ACC112 (cell line): ENCODE measurements around the gene IGSF21.

Experiments used
- H2AFZ ChIP-seq: fragments of 200-600 bp; sonication (generic); one replicate; pipeline ENCODE4 v1.6.0; 2017; ENCODE audit warnings: antibody characterized with exemption, low read length; ENCODE audit not compliant: unreplicated experiment
- H3K27ac ChIP-seq: fragments of 200-600 bp; sonication (generic); 2 replicates; pipeline ENCODE4 v1.5.1; 2014; ENCODE audit warnings: low read depth, mild to moderate bottlenecking, antibody characterized with exemption, low read length, moderate library complexity
- H3K27me3 ChIP-seq: fragments of 200-600 bp; sonication (generic); 2 replicates; pipeline ENCODE4 v1.6.1; 2014; ENCODE audit warnings: mild to moderate bottlenecking, antibody characterized with exemption, low read length, moderate library complexity, mixed read lengths; ENCODE audit not compliant: insufficient read depth
- H3K36me3 ChIP-seq: fragments of 200-600 bp; sonication (generic); 2 replicates; pipeline ENCODE4 v1.6.1; 2016; ENCODE audit warnings: mild to moderate bottlenecking, antibody characterized with exemption, low read length, moderate library complexity, mixed read lengths; ENCODE audit not compliant: insufficient read depth
- H3K4me1 ChIP-seq: fragments of 200-600 bp; sonication (generic); one replicate; pipeline ENCODE4 v1.6.1; 2016; ENCODE audit warnings: low read length, mixed read lengths; ENCODE audit not compliant: insufficient read depth, unreplicated experiment, control insufficient read depth
- H3K4me3 ChIP-seq: fragments of 200-600 bp; sonication (generic); 2 replicates; pipeline ENCODE4 v1.5.1; 2014; ENCODE audit warnings: mild to moderate bottlenecking, low read depth, low read length
- H3K79me2 ChIP-seq: fragments of 200-600 bp; sonication (generic); one replicate; pipeline ENCODE4 v1.6.0; 2016; ENCODE audit warnings: low read length; ENCODE audit not compliant: control insufficient read depth, unreplicated experiment, insufficient read depth

IGSF21 gene

DNA sequence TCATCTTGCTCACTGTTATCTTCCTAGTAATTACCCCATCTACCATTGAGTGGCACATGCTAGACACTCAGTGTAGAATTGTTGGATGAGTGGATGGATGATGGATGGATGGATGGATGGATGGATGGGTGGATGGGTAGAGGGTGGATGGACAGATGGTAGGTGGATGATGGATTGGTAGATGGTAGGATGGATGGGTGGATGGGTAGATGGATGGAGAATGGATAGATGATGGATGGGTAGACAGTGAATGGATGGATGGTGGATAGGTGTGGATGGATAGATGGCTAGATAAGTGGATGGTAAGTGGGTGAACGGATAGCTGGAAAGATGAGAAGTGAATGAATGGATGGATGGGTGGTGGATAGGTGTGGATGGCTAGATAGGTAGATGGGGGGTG, 207.9 kb downstream of the IGSF21 start:
- Histone ChIP-seq H3K27ac (no peak overlapping the region), H2AFZ (no peak overlapping the region), H3K79me2 (no peaks in the 10 kb centered on the region), H3K36me3 (no peaks in the 10 kb centered on the region), H3K4me1 (no peaks in the 10 kb centered on the region), H3K4me3 (no peak overlapping the region), H3K27me3 (no peaks in the 10 kb centered on the region)

- no peaks in the 10 kb centered on the region for H3K79me2 ChIP-seq
- H2AFZ ChIP-seq, result no peak overlapping the region
- no peaks in the 10 kb centered on the region for H3K36me3 ChIP-seq
- H3K27me3 ChIP-seq, result no peaks in the 10 kb centered on the region
- H3K4me3 ChIP-seq, result no peak overlapping the region
- no peaks in the 10 kb centered on the region for H3K4me1 ChIP-seq
- no peak overlapping the region for H3K27ac ChIP-seq
These were observed 209.2 kb downstream of the IGSF21 start for GRCh38 chr1:18316764-18317163.

- Histone ChIP-seq H3K4me3 (no peak overlapping the region), H3K79me2 (no peaks in the 10 kb centered on the region), H3K27ac (no peak overlapping the region), H2AFZ (no peak overlapping the region), H3K27me3 (no peaks in the 10 kb centered on the region), H3K36me3 (no peaks in the 10 kb centered on the region), H3K4me1 (no peaks in the 10 kb centered on the region)
These were observed 211.5 kb downstream of the IGSF21 start for GRCh38 chr1:18319099-18319498.

DNA sequence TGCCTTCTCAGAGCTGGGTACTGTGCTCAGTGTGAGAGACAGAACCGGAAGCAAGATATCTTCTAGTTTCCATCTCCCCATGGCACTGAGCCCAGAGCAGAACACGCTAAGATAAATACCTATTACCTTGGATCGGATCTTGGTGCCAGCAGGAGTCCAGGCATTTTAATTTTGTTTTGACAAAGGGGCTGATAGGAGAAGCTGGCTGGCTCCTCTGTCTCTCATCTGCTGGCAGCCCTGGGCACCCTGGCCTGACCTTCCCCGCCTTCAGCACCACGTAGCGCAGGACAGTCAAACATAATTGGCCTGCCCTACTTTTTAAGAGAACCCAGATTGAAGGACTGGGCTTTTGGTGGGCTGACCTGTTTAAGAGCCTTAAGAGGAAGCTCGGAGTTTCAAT, 212.5 kb downstream of the IGSF21 start:
- Histone ChIP-seq H2AFZ (no peak overlapping the region), H3K79me2 (no peaks in the 10 kb centered on the region), H3K4me3 (no peak overlapping the region), H3K27me3 (no peaks in the 10 kb centered on the region), H3K27ac (no peak overlapping the region), H3K36me3 (no peaks in the 10 kb centered on the region), H3K4me1 (no peaks in the 10 kb centered on the region)

- no peaks in the 10 kb centered on the region for H3K4me1 ChIP-seq
- H2AFZ ChIP-seq, result no peak overlapping the region
- no peak overlapping the region for H3K27ac ChIP-seq
- H3K79me2 ChIP-seq, result no peaks in the 10 kb centered on the region
- H3K27me3 ChIP-seq, result no peaks in the 10 kb centered on the region
- H3K4me3 ChIP-seq, result no peak overlapping the region
- no peaks in the 10 kb centered on the region for H3K36me3 ChIP-seq
These were observed 214.9 kb downstream of the IGSF21 start for GRCh38 chr1:18322368-18323032.

- Histone ChIP-seq H3K4me3 (no peak overlapping the region), H3K27ac (no peak overlapping the region), H3K36me3 (no peaks in the 10 kb centered on the region), H3K27me3 (no peaks in the 10 kb centered on the region), H3K4me1 (no peaks in the 10 kb centered on the region), H3K79me2 (no peaks in the 10 kb centered on the region), H2AFZ (no peak overlapping the region)
These were observed 215.7 kb downstream of the IGSF21 start for GRCh38 chr1:18323259-18323658.

DNA sequence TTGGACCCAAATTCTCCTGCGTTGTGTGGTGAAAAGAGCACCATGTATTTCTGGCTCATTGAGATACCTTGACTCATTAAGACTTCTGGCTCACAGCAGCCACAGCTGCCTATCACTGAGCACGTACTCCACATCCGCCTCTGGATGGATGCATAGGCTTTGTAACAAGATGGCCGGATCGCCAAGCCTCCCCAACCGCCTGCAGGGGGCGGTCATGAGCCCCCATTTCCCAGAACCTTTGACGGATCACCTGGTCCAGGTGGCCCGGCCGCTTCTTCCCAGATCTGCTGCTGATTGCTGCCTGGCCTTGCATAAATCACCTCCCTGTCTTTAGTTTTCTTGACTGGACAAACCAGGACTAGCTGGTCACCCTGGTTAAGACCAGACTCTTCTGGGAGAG, 216.6 kb downstream of the IGSF21 start:
- Histone ChIP-seq H3K79me2 (no peaks in the 10 kb centered on the region), H3K27ac (no peak overlapping the region), H2AFZ (no peak overlapping the region), H3K4me3 (no peak overlapping the region), H3K27me3 (no peaks in the 10 kb centered on the region), H3K4me1 (no peaks in the 10 kb centered on the region), H3K36me3 (no peaks in the 10 kb centered on the region)

- no peak overlapping the region for H3K4me3 ChIP-seq
These were observed 217.5 kb downstream of the IGSF21 start for GRCh38 chr1:18325136-18325535.

GRCh38 chr1:18326211-18326897, 218.8 kb downstream of the IGSF21 start:
- H3K27me3 ChIP-seq, result no peaks in the 10 kb centered on the region
- no peak overlapping the region for H3K4me3 ChIP-seq
- H3K36me3 ChIP-seq, result no peaks in the 10 kb centered on the region
- no peak overlapping the region for H3K27ac ChIP-seq
- no peak overlapping the region for H2AFZ ChIP-seq
- H3K4me1 ChIP-seq, result no peaks in the 10 kb centered on the region
- H3K79me2 ChIP-seq, result no peaks in the 10 kb centered on the region

More at GRCh38 chr1:18325136-18325535, 217.5 kb downstream of the IGSF21 start:
- Histone ChIP-seq H3K27ac (no peak overlapping the region), H2AFZ (no peak overlapping the region), H3K4me1 (no peaks in the 10 kb centered on the region), H3K27me3 (no peaks in the 10 kb centered on the region), H3K36me3 (no peaks in the 10 kb centered on the region), H3K79me2 (no peaks in the 10 kb centered on the region)

GRCh38 chr1:18327650-18328049, 220.1 kb downstream of the IGSF21 start:
- H3K79me2 ChIP-seq, result no peaks in the 10 kb centered on the region
- H3K4me3 ChIP-seq, result no peak overlapping the region
- H3K27ac ChIP-seq, result no peak overlapping the region
- no peaks in the 10 kb centered on the region for H3K4me1 ChIP-seq
- H3K27me3 ChIP-seq, result no peaks in the 10 kb centered on the region
- no peaks in the 10 kb centered on the region for H3K36me3 ChIP-seq
- H2AFZ ChIP-seq, result no peak overlapping the region

DNA sequence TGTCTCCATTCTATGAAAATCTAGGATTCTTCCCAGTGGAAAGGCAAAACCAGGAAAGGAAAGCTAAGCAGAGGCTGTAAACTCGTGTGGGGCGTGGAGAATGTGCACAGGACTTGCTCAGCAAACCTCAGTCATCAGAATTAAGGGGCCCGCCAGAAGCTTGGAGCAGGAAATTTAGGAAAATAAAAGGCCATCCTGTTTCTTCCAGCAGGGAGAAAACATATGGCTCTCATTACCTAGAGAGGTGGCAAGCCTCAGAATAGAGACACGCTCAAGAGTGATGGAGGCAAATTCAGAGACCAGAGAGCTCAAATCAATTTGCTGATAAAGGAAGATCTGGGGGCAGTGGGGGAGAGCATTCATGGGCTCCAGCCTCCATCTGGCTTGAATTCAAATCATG, 221.2 kb downstream of the IGSF21 start:
- no peaks in the 10 kb centered on the region for H3K4me1 ChIP-seq
- no peaks in the 10 kb centered on the region for H3K36me3 ChIP-seq
- H3K4me3 ChIP-seq, result no peak overlapping the region
- H2AFZ ChIP-seq, result no peak overlapping the region
- H3K27ac ChIP-seq, result no peak overlapping the region
- H3K79me2 ChIP-seq, result no peaks in the 10 kb centered on the region
- no peaks in the 10 kb centered on the region for H3K27me3 ChIP-seq
